HG03565 (cell line): ENCODE measurements around the gene SLC22A1.
"Not testable (repeated sequence)": the region's sequence is repeated elsewhere in the genome, so short reads cannot be mapped to it uniquely, and the experiment has no call there.

Experiments
- ATAC-seq: cut with Tn5 transposase; IDR thresholded peaks from one replicate; pipeline ENCODE4 v1.9.1; 2021; ENCODE audit warnings: mild to moderate bottlenecking, moderate library complexity; ENCODE audit not compliant: unreplicated experiment

The SLC22A1 gene

GRCh38 chr6:160121981-160122380 lies 366 bp downstream of the SLC22A1 start:
- no peak for ATAC-seq

GRCh38 chr6:160122744-160123143 lies 1.1 kb downstream of the SLC22A1 start:
- ATAC-seq, result no peak

DNA sequence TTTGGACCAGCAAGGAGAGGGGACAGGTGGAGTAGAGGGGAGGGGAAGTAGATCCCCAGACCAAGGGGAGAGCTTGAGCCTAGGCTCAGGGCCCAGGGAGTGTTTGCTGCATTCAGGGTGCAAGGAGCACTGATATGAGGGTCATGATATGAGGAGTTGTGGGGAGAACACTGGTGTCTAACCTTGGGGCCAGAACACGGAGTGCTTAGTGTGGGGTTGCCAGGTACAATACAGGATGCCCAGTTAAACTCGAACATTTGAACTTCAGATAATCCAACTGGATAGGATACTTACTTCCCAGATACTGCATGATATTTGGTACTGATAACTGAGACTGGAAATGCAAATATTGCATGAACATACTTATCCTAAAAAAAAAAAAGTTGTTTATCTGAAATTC lies 2.4 kb downstream of the SLC22A1 start:
- ATAC-seq, result no peak

DNA sequence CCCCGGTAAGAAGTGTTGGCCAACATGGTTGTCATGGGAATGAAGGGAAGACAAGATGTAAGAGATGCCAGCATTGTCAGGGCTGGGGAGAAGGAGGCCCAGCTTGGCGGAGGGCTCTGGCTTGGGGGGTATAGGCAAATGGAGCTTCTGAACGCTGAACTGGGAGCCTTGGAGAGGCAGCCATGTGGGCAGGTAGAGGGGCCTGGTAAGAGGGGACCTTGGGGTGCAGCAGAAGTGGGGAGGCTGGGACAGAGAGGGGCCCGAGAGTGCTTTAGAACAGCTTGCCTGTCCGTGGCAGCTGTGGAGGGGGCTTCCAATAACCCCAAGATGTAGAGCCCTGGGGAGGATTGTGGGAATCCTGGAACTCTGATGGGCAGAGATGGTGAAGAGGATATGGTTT lies 3.0 kb downstream of the SLC22A1 start:
- no peak for ATAC-seq

DNA sequence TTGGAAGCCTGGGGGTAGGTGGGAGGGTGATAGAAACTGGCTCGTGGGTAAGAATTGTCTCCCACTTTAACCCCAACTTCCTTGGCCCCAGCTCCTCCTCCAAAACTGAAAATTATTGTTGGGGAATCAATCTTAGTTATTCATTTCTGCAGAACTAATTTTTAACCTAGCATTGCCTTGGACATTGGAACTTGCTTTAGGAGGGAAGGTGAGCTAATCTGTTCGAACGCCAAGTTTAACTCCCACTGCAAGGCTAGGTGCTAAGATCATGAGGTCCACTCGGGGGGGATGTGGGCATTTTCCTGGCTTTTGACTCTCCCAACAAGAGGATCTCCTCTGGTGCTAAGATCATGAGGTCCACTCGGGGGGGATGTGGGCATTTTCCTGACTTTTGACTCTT lies 3.5 kb downstream of the SLC22A1 start:
- ATAC-seq, result not testable (repeated sequence)

GRCh38 chr6:160127270-160128124 lies 5.9 kb downstream of the SLC22A1 start:
- ATAC-seq, result no peak

- no peak for ATAC-seq
Observed at GRCh38 chr6:160128125-160128683, 6.6 kb downstream of the SLC22A1 start.

GRCh38 chr6:160128879-160129516 lies 7.4 kb downstream of the SLC22A1 start:
- ATAC-seq, result no peak

DNA sequence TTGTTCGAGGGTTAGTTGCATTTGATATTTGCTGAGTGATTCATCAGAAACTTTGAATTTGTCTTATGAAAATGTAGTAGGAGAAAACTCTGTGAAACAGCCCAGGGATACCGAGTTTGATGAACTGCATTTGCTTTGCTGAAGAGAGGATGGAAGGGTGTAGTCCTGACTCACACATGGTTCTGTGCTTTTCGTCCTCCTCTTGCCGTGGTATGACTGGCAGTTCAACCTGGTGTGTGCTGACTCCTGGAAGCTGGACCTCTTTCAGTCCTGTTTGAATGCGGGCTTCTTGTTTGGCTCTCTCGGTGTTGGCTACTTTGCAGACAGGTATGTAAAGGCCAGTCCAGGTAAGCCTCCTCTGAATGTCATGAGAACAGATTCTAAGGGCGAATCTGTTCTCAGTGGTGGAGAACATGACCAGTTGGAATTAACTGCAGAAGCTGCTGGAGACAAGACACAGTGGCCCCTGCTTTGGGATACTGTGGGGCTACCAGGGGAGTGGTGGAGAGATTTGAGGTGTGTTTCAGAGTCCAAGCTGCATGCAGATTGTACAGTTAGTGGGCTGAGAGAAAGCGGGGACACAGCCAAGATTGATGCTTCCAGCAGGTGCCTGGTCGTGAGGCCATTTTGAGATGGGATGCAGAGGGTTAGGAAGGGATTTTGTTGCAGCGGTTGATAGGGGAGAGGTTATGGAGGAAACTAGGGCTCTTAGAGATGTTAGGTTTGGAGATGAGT lies 8.4 kb downstream of the SLC22A1 start:
- no peak for ATAC-seq

GRCh38 chr6:160130729-160131484 lies 9.3 kb downstream of the SLC22A1 start:
- ATAC-seq, result no peak

GRCh38 chr6:160131636-160132296 lies 10.2 kb downstream of the SLC22A1 start:
- no peak for ATAC-seq

DNA sequence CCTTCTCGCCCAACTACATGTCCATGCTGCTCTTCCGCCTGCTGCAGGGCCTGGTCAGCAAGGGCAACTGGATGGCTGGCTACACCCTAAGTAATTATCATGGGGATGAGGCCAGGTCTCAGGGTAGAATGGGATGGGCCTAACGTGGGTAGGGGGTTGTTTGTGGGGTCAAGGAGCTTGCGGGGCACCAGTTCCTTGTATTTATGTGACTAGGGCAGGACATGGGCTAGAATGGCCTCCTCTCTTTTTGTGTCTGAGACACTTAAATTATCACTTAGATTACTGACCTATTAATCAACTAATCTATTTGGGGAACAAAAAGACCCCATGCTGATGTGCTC lies 10.7 kb downstream of the SLC22A1 start:
- no peak for ATAC-seq

DNA sequence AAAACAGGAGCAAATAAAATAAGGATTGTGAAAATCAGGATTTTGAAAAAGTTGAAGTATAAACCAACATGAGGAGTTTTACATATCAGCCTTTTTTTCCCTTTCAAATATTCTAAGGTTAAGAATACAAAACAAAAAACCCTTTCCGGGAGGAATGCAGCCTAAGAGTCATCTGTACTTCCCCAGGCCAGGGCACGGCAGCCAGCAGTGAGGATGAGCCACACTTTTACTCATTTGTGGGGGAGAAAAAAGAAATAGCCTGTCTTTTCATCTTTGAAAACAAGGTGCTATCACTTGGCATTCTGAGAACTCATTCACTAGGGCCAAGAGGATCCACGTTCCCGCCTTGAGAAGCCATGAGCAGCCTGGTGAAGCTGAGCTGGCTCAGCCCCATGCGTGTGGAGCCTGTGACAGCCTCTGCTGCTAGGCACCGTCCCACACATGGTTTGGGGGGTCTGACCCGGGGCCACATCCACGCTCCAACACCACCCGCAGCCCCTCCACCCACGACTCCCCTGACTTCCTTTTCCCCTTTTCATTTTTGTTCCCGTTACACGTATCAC lies 11.2 kb downstream of the SLC22A1 start:
- ATAC-seq, result no peak

DNA sequence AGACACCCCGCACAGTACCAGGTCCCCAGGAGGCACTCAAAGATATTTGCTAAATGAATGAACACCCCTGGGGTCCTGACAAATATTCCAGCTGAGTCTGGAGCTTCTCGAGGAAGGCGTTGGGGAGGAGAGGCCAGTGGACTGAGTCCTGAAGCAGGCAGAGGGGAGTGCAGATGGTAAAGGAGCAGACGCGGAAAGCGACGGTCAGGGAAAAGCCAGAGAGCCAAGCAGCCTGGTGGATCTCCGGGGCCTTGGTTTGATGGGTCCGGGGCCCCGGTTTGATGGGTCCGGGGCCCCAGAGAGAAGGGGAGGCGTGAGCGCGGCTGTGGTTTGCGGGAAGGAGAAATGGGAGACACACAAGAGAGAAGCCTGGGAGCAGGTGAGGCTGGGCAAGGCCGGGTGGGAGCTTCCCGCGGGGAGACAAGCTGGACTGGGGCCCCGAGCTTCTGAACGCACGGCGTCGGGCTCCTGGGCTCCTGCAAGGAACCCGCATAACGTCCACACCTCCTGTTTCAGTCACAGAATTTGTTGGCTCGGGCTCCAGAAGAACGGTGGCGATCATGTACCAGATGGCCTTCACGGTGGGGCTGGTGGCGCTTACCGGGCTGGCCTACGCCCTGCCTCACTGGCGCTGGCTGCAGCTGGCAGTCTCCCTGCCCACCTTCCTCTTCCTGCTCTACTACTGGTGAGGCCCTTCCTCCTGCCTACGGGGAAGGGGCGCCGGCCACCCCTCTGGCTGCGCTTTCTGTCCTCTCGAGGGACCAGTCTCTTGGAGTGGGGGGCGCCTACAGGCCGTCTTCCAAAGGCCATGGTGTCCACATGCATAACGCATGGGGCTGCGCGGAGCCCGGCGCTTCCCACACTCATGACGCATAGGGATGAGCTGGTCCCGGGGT lies 12.1 kb downstream of the SLC22A1 start:
- no peak for ATAC-seq

- ATAC-seq, result not testable (repeated sequence)
Observed at GRCh38 chr6:160134337-160134751, 12.7 kb downstream of the SLC22A1 start.

DNA sequence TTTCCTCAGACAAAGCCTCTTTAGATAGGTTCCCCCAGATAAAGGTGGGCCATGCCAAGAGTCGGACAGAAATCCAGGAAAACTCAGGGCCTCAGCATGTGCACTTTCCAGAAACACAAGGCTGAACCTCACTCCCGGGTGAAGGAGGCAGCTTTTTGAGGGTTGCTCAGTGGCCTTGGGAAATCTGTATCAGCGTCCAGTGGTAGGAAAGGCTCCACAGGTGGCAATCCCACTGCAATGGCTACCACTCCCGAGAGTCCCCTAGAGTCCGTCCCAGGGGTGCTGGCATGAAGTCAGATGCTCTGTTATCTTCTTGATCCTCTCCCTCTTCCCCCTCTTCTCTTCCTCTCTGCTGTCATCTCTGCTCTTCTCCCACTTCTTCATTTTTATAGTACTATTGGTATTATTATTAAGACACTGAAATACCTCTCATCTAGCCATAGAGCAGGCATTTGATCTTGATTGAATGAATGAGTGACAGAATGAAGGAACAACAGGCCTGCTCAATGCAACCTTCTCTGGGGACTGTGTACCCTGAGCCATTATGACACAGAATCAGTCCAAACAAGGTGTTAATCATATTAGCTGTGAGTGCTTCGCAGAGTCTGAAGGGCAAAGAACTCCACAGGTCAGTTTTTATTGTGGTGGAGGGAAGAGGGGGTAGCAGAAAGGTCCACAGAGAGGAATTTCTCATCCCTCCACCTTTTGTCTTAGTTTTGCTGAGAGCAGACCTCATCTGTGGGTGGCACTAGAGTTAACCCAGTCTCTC lies 13.3 kb downstream of the SLC22A1 start:
- ATAC-seq, result no peak

DNA sequence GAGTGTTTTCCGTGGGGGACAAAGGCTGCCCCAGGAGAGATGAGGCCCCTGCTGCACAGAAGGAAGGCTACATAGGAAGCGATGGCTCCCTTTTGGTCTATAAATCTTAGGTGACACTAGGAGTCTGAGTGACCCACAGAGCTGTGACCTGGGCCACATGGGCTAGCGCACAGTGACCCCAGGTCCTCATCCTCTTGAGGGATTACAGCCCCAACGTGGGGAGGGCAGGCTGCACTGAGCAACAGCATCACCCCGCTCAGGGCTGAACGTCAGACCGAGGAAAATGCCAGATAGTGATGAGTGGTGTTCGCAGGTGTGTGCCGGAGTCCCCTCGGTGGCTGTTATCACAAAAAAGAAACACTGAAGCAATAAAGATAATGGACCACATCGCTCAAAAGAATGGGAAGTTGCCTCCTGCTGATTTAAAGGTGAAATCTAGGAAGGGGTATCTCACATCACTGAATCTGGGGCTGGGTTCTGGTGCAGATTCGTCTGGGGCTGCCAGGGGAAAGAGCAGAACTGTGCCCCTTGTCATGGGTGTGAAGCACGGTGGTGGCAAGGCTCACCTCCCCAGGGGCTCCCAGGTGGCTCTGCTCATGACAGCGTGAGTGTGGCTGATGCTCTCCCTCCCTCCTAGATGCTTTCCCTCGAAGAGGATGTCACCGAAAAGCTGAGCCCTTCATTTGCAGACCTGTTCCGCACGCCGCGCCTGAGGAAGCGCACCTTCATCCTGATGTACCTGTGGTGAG lies 14.5 kb downstream of the SLC22A1 start:
- no peak for ATAC-seq
